ENCODE results near the gene PRLR.

Gene PRLR

DNA sequence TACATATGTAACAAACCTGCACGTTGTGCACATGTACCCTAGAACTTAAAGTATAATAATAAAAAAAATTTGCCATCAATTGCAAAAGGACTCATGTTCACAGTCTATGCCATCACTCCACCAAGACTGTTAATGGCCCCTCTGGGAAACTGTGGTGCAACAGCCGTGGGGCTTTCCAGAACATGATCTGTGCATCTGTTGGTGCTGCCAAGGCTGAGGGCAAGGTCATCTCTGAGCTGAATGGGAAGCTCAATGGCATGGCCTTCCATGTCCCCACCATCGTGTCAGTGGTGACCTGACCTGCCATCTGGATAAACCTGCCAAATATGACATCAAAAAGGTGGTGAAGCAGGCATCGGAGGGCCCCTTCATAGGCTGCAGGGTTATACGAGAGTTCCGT is 149.2 kb downstream of the PRLR start:
- Histone ChIP-seq H3K9ac (ENCODE audit: insufficient read length) (no peak overlapping the region), H3K4me3 (no peak overlapping the region), H3K27ac (no peak overlapping the region), H3K9me3 (ENCODE audit: low read depth, low read length) (no peaks in the 10 kb centered on the region), H3K36me3 (ENCODE audit: insufficient read depth, low read length) (no peaks in the 10 kb centered on the region)
- TF ChIP-seq FOXP2 (optimal IDR thresholded peaks at IDR 0.05; ENCODE audit: control extremely low read depth, extremely low read length, insufficient read depth) (no peak), EZH2 (IDR thresholded peaks at IDR 0.05) (no peak), POLR2AphosphoS5 (IDR thresholded peaks at IDR 0.05; ENCODE audit: borderline replicate concordance, low read depth, low read length) (no peak)
- DNase-seq (ENCODE audit: low read depth, low spot score): no peak

- no peak for DNase-seq (ENCODE audit: low read depth, low spot score)
- TF ChIP-seq POLR2AphosphoS5 (IDR thresholded peaks at IDR 0.05; ENCODE audit: borderline replicate concordance, low read depth, low read length) (no peak), FOXP2 (optimal IDR thresholded peaks at IDR 0.05; ENCODE audit: control extremely low read depth, extremely low read length, insufficient read depth) (no peak)
- Histone ChIP-seq H3K27ac (no peak overlapping the region), H3K9ac (ENCODE audit: insufficient read length) (no peak overlapping the region), H3K4me3 (no peak overlapping the region), H3K9me3 (ENCODE audit: low read depth, low read length) (no peaks in the 10 kb centered on the region), H3K36me3 (ENCODE audit: insufficient read depth, low read length) (no peaks in the 10 kb centered on the region)
Observed at GRCh38 chr5:35073160-35073559, 157.1 kb downstream of the PRLR start.

GRCh38 chr5:35069188-35069587 is 161.1 kb downstream of the PRLR start:
- H3K9me3 ChIP-seq (ENCODE audit: low read depth, low read length): no peaks in the 10 kb centered on the region
- no peaks in the 10 kb centered on the region for H3K36me3 ChIP-seq (ENCODE audit: insufficient read depth, low read length)
- H3K4me3 ChIP-seq: no peak overlapping the region
- H3K9ac ChIP-seq (ENCODE audit: insufficient read length): no peak overlapping the region
- TF ChIP-seq POLR2AphosphoS5 (IDR thresholded peaks at IDR 0.05; ENCODE audit: borderline replicate concordance, low read depth, low read length) (no peak), EZH2 (IDR thresholded peaks at IDR 0.05) (no peak), FOXP2 (optimal IDR thresholded peaks at IDR 0.05; ENCODE audit: control extremely low read depth, extremely low read length, insufficient read depth) (no peak)
- DNase-seq (ENCODE audit: low read depth, low spot score): no peak
- no peak overlapping the region for H3K27ac ChIP-seq

GRCh38 chr5:35067985-35068384 is 162.3 kb downstream of the PRLR start:
- no peak for DNase-seq (ENCODE audit: low read depth, low spot score)
- H3K27ac ChIP-seq: no peak overlapping the region

GRCh38 chr5:35066260-35066795 is 164.0 kb downstream of the PRLR start:
- TF ChIP-seq POLR2AphosphoS5 (IDR thresholded peaks at IDR 0.05; ENCODE audit: borderline replicate concordance, low read depth, low read length): no peak
- TF ChIP-seq EZH2 (IDR thresholded peaks at IDR 0.05): no peak
- H3K9me3 ChIP-seq (ENCODE audit: low read depth, low read length): no peaks in the 10 kb centered on the region
- H3K9ac ChIP-seq (ENCODE audit: insufficient read length): no peak overlapping the region
- no peak overlapping the region for H3K4me3 ChIP-seq
- DNase-seq (ENCODE audit: low read depth, low spot score): no peak
- no peak overlapping the region for H3K27ac ChIP-seq
- H3K36me3 ChIP-seq (ENCODE audit: insufficient read depth, low read length): no peaks in the 10 kb centered on the region

More at GRCh38 chr5:35067985-35068384, 162.3 kb downstream of the PRLR start:
- H3K9me3 ChIP-seq (ENCODE audit: low read depth, low read length): no peaks in the 10 kb centered on the region
- TF ChIP-seq FOXP2 (optimal IDR thresholded peaks at IDR 0.05; ENCODE audit: control extremely low read depth, extremely low read length, insufficient read depth): no peak
- TF ChIP-seq POLR2AphosphoS5 (IDR thresholded peaks at IDR 0.05; ENCODE audit: borderline replicate concordance, low read depth, low read length): no peak
- TF ChIP-seq EZH2 (IDR thresholded peaks at IDR 0.05): no peak
- no peaks in the 10 kb centered on the region for H3K36me3 ChIP-seq (ENCODE audit: insufficient read depth, low read length)
- H3K4me3 ChIP-seq: no peak overlapping the region
- no peak overlapping the region for H3K9ac ChIP-seq (ENCODE audit: insufficient read length)

GRCh38 chr5:35063414-35063813 is 166.9 kb downstream of the PRLR start:
- TF ChIP-seq FOXP2 (optimal IDR thresholded peaks at IDR 0.05; ENCODE audit: control extremely low read depth, extremely low read length, insufficient read depth) (no peak), POLR2AphosphoS5 (IDR thresholded peaks at IDR 0.05; ENCODE audit: borderline replicate concordance, low read depth, low read length) (no peak), EZH2 (IDR thresholded peaks at IDR 0.05) (no peak)
- no peak overlapping the region for H3K4me3 ChIP-seq
- H3K27ac ChIP-seq: no peak overlapping the region
- no peaks in the 10 kb centered on the region for H3K36me3 ChIP-seq (ENCODE audit: insufficient read depth, low read length)
- no peak overlapping the region for H3K9ac ChIP-seq (ENCODE audit: insufficient read length)
- no peak for DNase-seq (ENCODE audit: low read depth, low spot score)
- H3K9me3 ChIP-seq (ENCODE audit: low read depth, low read length): no peaks in the 10 kb centered on the region

- DNase-seq (ENCODE audit: low read depth, low spot score): no peak
- Histone ChIP-seq H3K9ac (ENCODE audit: insufficient read length) (no peak overlapping the region), H3K27ac (no peak overlapping the region), H3K9me3 (ENCODE audit: low read depth, low read length) (no peaks in the 10 kb centered on the region), H3K36me3 (ENCODE audit: insufficient read depth, low read length) (no peaks in the 10 kb centered on the region), H3K4me3 (no peak overlapping the region)
- TF ChIP-seq EZH2 (IDR thresholded peaks at IDR 0.05) (no peak), POLR2AphosphoS5 (IDR thresholded peaks at IDR 0.05; ENCODE audit: borderline replicate concordance, low read depth, low read length) (no peak), FOXP2 (optimal IDR thresholded peaks at IDR 0.05; ENCODE audit: control extremely low read depth, extremely low read length, insufficient read depth) (no peak)
Observed at GRCh38 chr5:35061211-35061770, 169.0 kb downstream of the PRLR start.

DNA sequence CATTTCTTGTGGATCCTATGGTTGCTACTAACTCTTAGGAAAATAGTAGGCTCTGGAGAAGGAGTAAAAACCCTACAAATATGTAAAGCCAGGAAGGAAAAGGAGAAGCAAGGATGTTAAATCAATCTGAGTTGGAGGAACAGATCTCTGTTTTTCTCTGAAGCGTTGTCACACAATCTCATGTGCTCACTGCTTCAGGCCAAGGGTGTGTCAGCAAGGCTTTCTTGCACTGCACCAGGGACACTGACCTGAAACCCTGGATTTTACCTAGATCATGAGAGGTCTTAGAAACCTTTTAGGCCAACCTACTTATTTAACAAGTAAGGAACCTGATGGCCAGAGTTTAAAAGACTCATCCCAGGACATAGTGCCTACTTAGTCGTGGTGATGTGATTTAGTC is 170.1 kb downstream of the PRLR start:
- no peak for DNase-seq (ENCODE audit: low read depth, low spot score)
- Histone ChIP-seq H3K36me3 (ENCODE audit: insufficient read depth, low read length) (no peaks in the 10 kb centered on the region), H3K9ac (ENCODE audit: insufficient read length) (no peak overlapping the region), H3K9me3 (ENCODE audit: low read depth, low read length) (no peaks in the 10 kb centered on the region), H3K27ac (no peak overlapping the region), H3K4me3 (no peak overlapping the region)
- TF ChIP-seq POLR2AphosphoS5 (IDR thresholded peaks at IDR 0.05; ENCODE audit: borderline replicate concordance, low read depth, low read length) (no peak), FOXP2 (optimal IDR thresholded peaks at IDR 0.05; ENCODE audit: control extremely low read depth, extremely low read length, insufficient read depth) (no peak), EZH2 (IDR thresholded peaks at IDR 0.05) (no peak)

DNA sequence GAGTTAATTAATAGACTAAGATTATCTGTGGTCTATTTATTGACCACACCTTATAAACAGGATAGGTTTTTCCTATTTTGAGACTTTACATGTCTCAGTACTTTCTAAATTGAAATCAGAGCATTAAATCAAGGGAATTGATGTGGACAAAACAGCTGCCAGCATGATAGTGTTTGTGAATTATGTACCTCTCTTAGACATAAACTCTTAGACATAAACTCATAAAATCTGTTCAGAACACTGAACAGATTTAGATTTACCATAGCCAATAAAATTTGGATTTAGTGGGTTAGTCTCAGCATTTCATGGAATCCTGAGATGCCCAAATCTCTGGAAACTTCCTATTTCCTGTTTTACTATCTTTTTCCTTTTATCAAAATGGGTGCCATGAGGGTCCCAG is 171.0 kb downstream of the PRLR start:
- no peak for DNase-seq (ENCODE audit: low read depth, low spot score)
- Histone ChIP-seq H3K9me3 (ENCODE audit: low read depth, low read length) (no peaks in the 10 kb centered on the region), H3K9ac (ENCODE audit: insufficient read length) (no peak overlapping the region), H3K4me3 (no peak overlapping the region), H3K36me3 (ENCODE audit: insufficient read depth, low read length) (no peaks in the 10 kb centered on the region), H3K27ac (no peak overlapping the region)
- no peak for TF ChIP-seq EZH2 (IDR thresholded peaks at IDR 0.05)
- TF ChIP-seq FOXP2 (optimal IDR thresholded peaks at IDR 0.05; ENCODE audit: control extremely low read depth, extremely low read length, insufficient read depth): no peak
- no peak for TF ChIP-seq POLR2AphosphoS5 (IDR thresholded peaks at IDR 0.05; ENCODE audit: borderline replicate concordance, low read depth, low read length)

All from SK-N-MC (cell line).